B cell (primary cell): ENCODE results near the gene JARID2.

Experiments used
- EZH2 ChIP-seq: IDR thresholded peaks from 2 replicates; pipeline ENCODE4 v1.6.1; 2012; ENCODE audit warnings: borderline replicate concordance, low read depth, mild to moderate bottlenecking, moderate library complexity, low read length; ENCODE audit not compliant: insufficient read depth, poor library complexity, severe bottlenecking
- TF ChIP-seq, protein P1 (sequence below): fragments of 200-600 bp; IDR thresholded peaks from one replicate; pipeline ENCODE4 v1.8.0; 2022; ENCODE audit warnings: antibody characterized with exemption, mild to moderate bottlenecking

DNA sequence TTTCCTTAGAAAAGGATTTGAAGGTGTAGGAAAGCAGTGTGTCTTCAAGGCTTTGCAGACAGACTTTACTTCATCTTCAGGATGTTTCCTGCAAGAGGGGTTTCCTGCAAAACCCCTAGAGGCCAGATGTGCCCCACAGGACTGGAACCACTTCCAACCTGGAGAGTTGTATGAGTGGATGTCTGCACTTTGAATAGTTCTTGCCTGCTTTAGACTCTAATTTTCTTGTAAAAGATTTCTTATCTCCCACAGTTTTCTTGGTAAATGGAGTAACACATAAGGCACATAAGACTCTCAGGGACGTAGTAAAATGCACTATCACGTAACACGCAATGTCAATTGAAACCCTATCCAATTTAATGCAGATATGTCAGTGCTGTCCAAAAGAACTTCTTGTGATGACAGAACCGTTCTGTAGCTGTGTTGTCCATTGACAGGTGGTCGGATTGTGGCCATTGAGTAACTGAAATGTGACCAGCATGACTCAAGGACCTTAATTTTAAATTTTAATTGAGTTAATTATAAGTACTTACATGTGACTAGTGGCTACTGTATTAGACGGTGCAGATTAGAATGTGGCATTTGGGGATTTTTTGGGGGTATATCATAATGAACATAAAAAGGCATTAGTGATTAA is 118.7 kb downstream of the JARID2 start:
- TF ChIP-seq, protein P1, sequence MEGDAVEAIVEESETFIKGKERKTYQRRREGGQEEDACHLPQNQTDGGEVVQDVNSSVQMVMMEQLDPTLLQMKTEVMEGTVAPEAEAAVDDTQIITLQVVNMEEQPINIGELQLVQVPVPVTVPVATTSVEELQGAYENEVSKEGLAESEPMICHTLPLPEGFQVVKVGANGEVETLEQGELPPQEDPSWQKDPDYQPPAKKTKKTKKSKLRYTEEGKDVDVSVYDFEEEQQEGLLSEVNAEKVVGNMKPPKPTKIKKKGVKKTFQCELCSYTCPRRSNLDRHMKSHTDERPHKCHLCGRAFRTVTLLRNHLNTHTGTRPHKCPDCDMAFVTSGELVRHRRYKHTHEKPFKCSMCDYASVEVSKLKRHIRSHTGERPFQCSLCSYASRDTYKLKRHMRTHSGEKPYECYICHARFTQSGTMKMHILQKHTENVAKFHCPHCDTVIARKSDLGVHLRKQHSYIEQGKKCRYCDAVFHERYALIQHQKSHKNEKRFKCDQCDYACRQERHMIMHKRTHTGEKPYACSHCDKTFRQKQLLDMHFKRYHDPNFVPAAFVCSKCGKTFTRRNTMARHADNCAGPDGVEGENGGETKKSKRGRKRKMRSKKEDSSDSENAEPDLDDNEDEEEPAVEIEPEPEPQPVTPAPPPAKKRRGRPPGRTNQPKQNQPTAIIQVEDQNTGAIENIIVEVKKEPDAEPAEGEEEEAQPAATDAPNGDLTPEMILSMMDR, result no peak
- no peak for TF ChIP-seq EZH2
